Mesenchymal stem cell (in vitro differentiated cells and primary cell): ENCODE results near the gene C20orf96. TPM values are rescaled to one million over a fixed set of nuclear protein-coding genes. Genes with fewer than 3 reads are reported as not detected.
A peak's percentile ranks its signal among the peaks of the same experiment; 100 is the strongest.
"Not testable (repeated sequence)": the region's sequence is repeated elsewhere in the genome, so short reads cannot be mapped to it uniquely, and the experiment has no call there.

Source experiments
- DNase-seq: peaks from one replicate; pipeline ENCODE4 v3.0.0-alpha.2; 2013
- H2AFZ ChIP-seq: one replicate; pipeline ENCODE4 v1.6.1; 2013; ENCODE audit warnings: low read depth, mild to moderate bottlenecking, control low read depth, inconsistent platforms, low read length, moderate library complexity
- H2AK5ac ChIP-seq: 2 replicates; pipeline ENCODE4 v1.6.1; 2013; ENCODE audit warnings: low read length, moderate library complexity, mild to moderate bottlenecking, inconsistent platforms; ENCODE audit not compliant: severe bottlenecking
- H2BK120ac ChIP-seq: one replicate; pipeline ENCODE4 v1.6.1; 2013; ENCODE audit warnings: low read depth, mild to moderate bottlenecking, inconsistent platforms, low read length, moderate library complexity
- H2BK12ac ChIP-seq, 2 experiments: one replicate each; pipeline ENCODE4 v1.6.1; 2013; ENCODE audit warnings: inconsistent platforms in 2 of 2, low read length in 2 of 2, mild to moderate bottlenecking in 2 of 2, moderate library complexity in 2 of 2, control low read depth in 1 of 2
- H2BK15ac ChIP-seq: one replicate; pipeline ENCODE4 v1.6.1; 2013; ENCODE audit warnings: mild to moderate bottlenecking, low read depth, inconsistent platforms; ENCODE audit not compliant: poor library complexity, severe bottlenecking
- H2BK5ac ChIP-seq: 2 replicates; pipeline ENCODE4 v1.6.1; 2013; ENCODE audit warnings: low read depth, mild to moderate bottlenecking, low read length, control low read depth, inconsistent platforms; ENCODE audit not compliant: poor library complexity, severe bottlenecking
- H3K14ac ChIP-seq, 2 experiments: one replicate each; pipeline ENCODE4 v1.6.1; 2013; ENCODE audit warnings: inconsistent platforms in 2 of 2, low read length in 2 of 2, control low read depth in 1 of 2, mild to moderate bottlenecking in 1 of 2, moderate library complexity in 1 of 2
- H3K18ac ChIP-seq, 2 experiments: one replicate each; pipeline ENCODE4 v1.6.1; 2013; ENCODE audit warnings: inconsistent platforms in 2 of 2, low read length in 2 of 2, control low read depth in 1 of 2, low read depth in 1 of 2, mild to moderate bottlenecking in 1 of 2
- H3K23ac ChIP-seq, 2 experiments: one replicate each; pipeline ENCODE4 v1.6.1; 2013; ENCODE audit warnings: inconsistent platforms in 2 of 2, low read length in 2 of 2, mild to moderate bottlenecking in 2 of 2, moderate library complexity in 2 of 2, control low read depth in 1 of 2
- H3K27ac ChIP-seq: 2 replicates; pipeline ENCODE4 v1.5.1; 2013; ENCODE audit warnings: mild to moderate bottlenecking, moderate library complexity, low read length, control low read depth, inconsistent platforms; ENCODE audit not compliant: poor library complexity, severe bottlenecking
- H3K27me3 ChIP-seq, 2 experiments: 2 replicates each; pipeline versions ENCODE4 v1.6.1 to v1.7.0; 2013; ENCODE audit warnings: low read length in 2 of 2, mild to moderate bottlenecking in 2 of 2, moderate library complexity in 2 of 2, control low read depth in 1 of 2, inconsistent platforms in 1 of 2; ENCODE audit not compliant: control insufficient read depth in 1 of 2, insufficient read depth in 1 of 2
- H3K36me3 ChIP-seq, 2 experiments: 2 replicates each; pipeline versions ENCODE4 v1.6.1 to v1.7.0; 2013; ENCODE audit warnings: low read length in 2 of 2, control low read depth in 1 of 2, inconsistent platforms in 1 of 2, low read depth in 1 of 2, mild to moderate bottlenecking in 1 of 2; ENCODE audit not compliant: insufficient read depth in 2 of 2, control insufficient read depth in 1 of 2
- H3K4ac ChIP-seq, 2 experiments: one replicate each; pipeline ENCODE4 v1.6.1; 2013; ENCODE audit warnings: inconsistent platforms in 2 of 2, low read length in 2 of 2, mild to moderate bottlenecking in 2 of 2, moderate library complexity in 2 of 2, control low read depth in 1 of 2, low read depth in 1 of 2
- H3K4me1 ChIP-seq: 2 replicates; pipeline ENCODE4 v1.6.1; 2013; ENCODE audit warnings: low read depth, low read length, control low read depth; ENCODE audit not compliant: control insufficient read depth, insufficient read depth
- H3K4me2 ChIP-seq: 2 replicates; pipeline ENCODE4 v1.6.1; 2013; ENCODE audit warnings: low read length, mild to moderate bottlenecking, inconsistent platforms; ENCODE audit not compliant: poor library complexity, severe bottlenecking
- H3K4me3 ChIP-seq, 2 experiments: 2 replicates each; pipeline versions ENCODE4 v1.5.1 to v1.7.0; 2013; ENCODE audit warnings: low read length in 2 of 2, mild to moderate bottlenecking in 2 of 2, control low read depth in 1 of 2, low read depth in 1 of 2; ENCODE audit not compliant: insufficient read depth in 1 of 2
- H3K79me1 ChIP-seq: replicated peaks from 2 replicates; pipeline ENCODE4 v1.6.1; 2013; ENCODE audit warnings: mild to moderate bottlenecking, control low read depth, low read length, inconsistent platforms; ENCODE audit not compliant: poor library complexity, severe bottlenecking
- H3K9ac ChIP-seq: 2 replicates; pipeline ENCODE4 v1.7.0; 2013; ENCODE audit warnings: mild to moderate bottlenecking, low read length, moderate library complexity
- H3K9me3 ChIP-seq: 2 replicates; pipeline ENCODE4 v1.7.0; 2013; ENCODE audit warnings: mild to moderate bottlenecking, low read length; ENCODE audit not compliant: control insufficient read depth
- H4K8ac ChIP-seq: one replicate; pipeline ENCODE4 v1.6.1; 2013; ENCODE audit warnings: inconsistent platforms, mild to moderate bottlenecking, low read length, moderate library complexity
- H4K91ac ChIP-seq: one replicate; pipeline ENCODE4 v1.6.1; 2013; ENCODE audit warnings: mild to moderate bottlenecking, low read length, inconsistent platforms
- WGBS: methylation state at CpG from one replicate; pipeline ENCODE4 v1.1.7; 2013; ENCODE audit warnings: mixed read lengths; 5-methylcytosine and 5-hydroxymethylcytosine counted together
- polyA plus RNA-seq, 2 experiments: library from polyadenylated mRNA; stranded (reverse); fragments of 200-250 nt; gene quantifications; one replicate each; pipeline ENCODE4 v1.2.3, GENCODE V29; 2013

The C20orf96 gene, protein sequence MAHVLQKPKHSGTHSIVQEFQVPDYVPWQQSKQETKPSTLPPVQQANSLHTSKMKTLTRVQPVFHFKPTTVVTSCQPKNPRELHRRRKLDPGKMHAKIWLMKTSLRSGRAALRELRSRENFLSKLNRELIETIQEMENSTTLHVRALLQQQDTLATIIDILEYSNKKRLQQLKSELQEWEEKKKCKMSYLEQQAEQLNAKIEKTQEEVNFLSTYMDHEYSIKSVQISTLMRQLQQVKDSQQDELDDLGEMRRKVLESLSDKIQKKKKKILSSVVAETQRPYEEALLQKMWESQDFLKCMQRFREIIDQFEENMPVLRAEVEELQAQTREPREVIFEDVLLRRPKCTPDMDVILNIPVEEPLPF
- polyA plus RNA-seq (2013, experiment 1 of 2) = 15.2 TPM
- polyA plus RNA-seq (2013, experiment 2 of 2) = 14.8 TPM

DNA sequence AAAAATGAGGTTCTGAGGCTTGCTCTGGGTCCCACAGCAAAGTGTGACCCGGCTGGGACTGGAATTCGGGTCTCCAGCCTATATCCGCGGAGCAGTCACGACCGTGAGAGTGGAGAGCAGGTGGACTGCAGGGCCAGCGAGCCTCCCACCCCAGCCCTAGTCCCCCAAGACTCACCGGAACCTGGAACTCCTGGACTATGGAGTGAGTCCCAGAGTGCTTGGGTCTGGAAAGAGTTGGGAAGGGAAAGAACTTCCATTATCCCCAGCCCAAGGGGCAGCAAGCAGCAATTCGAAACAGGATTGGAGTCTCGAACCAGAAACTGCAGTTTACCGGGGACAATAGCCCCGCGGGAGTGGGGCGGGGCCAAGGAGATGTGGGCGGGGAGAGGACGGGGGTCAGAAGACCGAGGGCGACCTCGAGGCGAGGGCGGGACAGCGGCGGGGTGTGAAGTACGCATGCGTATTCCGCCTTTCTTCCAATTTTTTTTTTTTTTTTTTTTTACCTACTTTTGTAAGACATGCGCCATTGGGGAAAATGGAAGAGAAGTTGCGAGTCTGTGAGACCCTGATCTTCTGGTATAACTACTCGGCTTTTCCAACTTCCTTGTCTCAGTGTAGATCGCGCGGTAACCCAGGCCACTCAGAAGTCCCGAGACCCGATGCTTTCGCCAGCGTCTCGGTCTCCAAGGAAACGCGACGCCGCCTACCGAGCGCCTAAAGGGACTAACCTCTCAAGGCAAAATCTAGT, at the start of gene C20orf96:
TSS of gene C20orf96 (minus strand) at position 667 of the 748 bp plus-strand sequence. CDS start at position 527, 140 bp downstream.
- DNase-seq = peak; percentile 94
- Histone ChIP-seq H3K27me3 (no peaks in the 10 kb centered on the region), H3K4ac (peak within 1 kb of the TSS; percentile 57 to 76), H4K91ac (peak within 1 kb of the TSS; percentile 18), H3K9ac (peak within 1 kb of the TSS; percentile 83), H2BK12ac (peak within 1 kb of the TSS; percentile 59 to 63), H4K8ac (peak within 1 kb of the TSS; percentile 81), H3K23ac (no peak within 1 kb of the TSS), H2BK15ac (no peak within 1 kb of the TSS), H2AFZ (peak within 1 kb of the TSS; percentile 75), H3K27ac (peak within 1 kb of the TSS; percentile 79), H3K4me2 (peak within 1 kb of the TSS; percentile 97), H3K4me1 (peaks cover 3% of the 10 kb centered on the region), H3K9me3 (no peaks in the 10 kb centered on the region), H2BK120ac (peak within 1 kb of the TSS; percentile 66), H3K79me1 (peaks cover 15% of the 10 kb centered on the region), H2BK5ac (no peak within 1 kb of the TSS), H3K14ac (peak within 1 kb of the TSS in 1 of 2 experiments; percentile 13), H2AK5ac (no peak within 1 kb of the TSS), H3K36me3 (no peaks in the 10 kb centered on the region), H3K18ac (peak within 1 kb of the TSS; percentile 87 to 88), H3K4me3 (peak within 1 kb of the TSS; percentile 64 to 91)
- WGBS = 1% methylated on average over 29 of the region's 43 CpGs

DNA sequence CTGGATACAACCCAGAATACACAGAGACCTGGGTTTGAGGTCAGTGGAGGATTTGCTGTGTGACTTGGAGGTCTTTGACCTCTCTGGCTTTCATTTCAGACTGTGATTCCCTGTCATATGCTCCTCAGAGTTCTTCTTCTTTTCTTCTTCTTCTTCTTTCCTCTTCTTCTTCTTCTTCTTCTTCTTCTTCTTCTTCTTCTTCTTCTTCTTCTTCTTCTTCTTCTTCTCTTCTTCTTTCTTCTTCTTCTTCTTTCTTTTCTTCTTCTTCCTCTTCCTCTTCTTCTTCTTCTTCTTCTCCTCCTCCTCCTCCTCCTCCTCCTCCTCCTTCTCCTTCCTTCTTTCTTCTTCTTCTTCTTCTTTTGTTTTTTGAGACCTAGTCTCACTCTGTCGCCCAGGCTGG, 45.5 kb upstream of the C20orf96 start:
- DNase-seq = not testable (repeated sequence)

DNA sequence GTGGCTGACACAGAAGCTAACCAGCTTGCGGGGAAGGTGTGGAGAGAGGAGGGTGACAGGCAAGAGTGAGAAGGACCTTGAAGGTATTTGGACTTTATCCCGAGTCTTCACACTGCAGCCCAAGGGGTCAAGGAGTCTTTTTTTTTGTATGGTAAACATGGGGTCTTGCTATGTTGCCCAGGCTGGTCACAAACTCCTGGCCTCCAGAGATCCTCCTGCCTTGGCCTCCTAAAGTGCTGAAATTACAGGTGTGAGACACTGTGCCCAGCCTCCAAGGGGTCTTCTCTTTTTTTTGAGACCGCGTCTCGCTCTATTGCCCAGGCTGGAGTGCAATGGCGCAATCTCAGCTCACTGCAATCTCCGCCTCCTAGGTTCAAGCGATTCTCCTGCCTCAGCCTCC, 44.0 kb upstream of the C20orf96 start:
- Histone ChIP-seq H2AK5ac (no peak overlapping the region), H3K4me1 (peaks cover 12% of the 10 kb centered on the region), H2BK5ac (no peak overlapping the region), H2BK12ac (no peak overlapping the region), H2BK120ac (no peak overlapping the region), H3K79me1 (peaks cover 6% of the 10 kb centered on the region), H3K27me3 (no peaks in the 10 kb centered on the region), H3K9ac (no peak overlapping the region), H3K4me2 (no peak overlapping the region), H4K8ac (no peak overlapping the region), H3K4ac (no peak overlapping the region), H3K4me3 (no peak overlapping the region), H2AFZ (no peak overlapping the region), H4K91ac (no peak overlapping the region), H3K23ac (no peak overlapping the region), H3K9me3 (no peaks in the 10 kb centered on the region), H3K36me3 (peaks cover 8 to 15% of the 10 kb centered on the region in 2 experiments), H3K27ac (no peak overlapping the region), H3K18ac (no peak overlapping the region), H2BK15ac (no peak overlapping the region), H3K14ac (no peak overlapping the region)
- 98% methylated on average over 6 of the region's 8 CpGs for WGBS
- DNase-seq = no peak

More for the DNA sequence above, 45.5 kb upstream of the C20orf96 start:
- H4K8ac ChIP-seq, H3K9me3 ChIP-seq, H3K18ac ChIP-seq, H3K79me1 ChIP-seq, H2BK12ac ChIP-seq, H3K4me1 ChIP-seq, H2AK5ac ChIP-seq, H3K14ac ChIP-seq, H3K23ac ChIP-seq, H3K4me2 ChIP-seq, H2BK15ac ChIP-seq, H3K4ac ChIP-seq, H3K27ac ChIP-seq, H3K36me3 ChIP-seq, H2BK5ac ChIP-seq, H2BK120ac ChIP-seq, H2AFZ ChIP-seq, H3K4me3 ChIP-seq, H3K9ac ChIP-seq, H3K27me3 ChIP-seq, H4K91ac ChIP-seq: not testable (repeated sequence)
- 69% methylated on average over 1 of the region's 1 CpG for WGBS
